Karpas-422 (cell line): ENCODE results near the gene COL4A2. TPM values are rescaled to one million over a fixed set of nuclear protein-coding genes. Genes with fewer than 3 reads are reported as not detected.

Experiments used
- DNase-seq: peaks from one replicate; pipeline ENCODE4 v3.0.0-alpha.2; 2015
- H2AFZ ChIP-seq: fragments of 200-600 bp; sonication (generic); 2 replicates; pipeline ENCODE4 v1.6.1; 2014; ENCODE audit warnings: antibody characterized with exemption, low read length, mixed read lengths
- H3K27ac ChIP-seq: fragments of 200-600 bp; sonication (generic); 2 replicates; pipeline ENCODE4 v1.5.1; 2014; ENCODE audit warnings: mild to moderate bottlenecking, low read length, moderate library complexity
- H3K27me3 ChIP-seq: fragments of 200-600 bp; sonication (generic); 2 replicates; pipeline ENCODE4 v1.6.1; 2014; ENCODE audit warnings: low read length, mixed read lengths
- H3K36me3 ChIP-seq: fragments of 200-600 bp; sonication (generic); 2 replicates; pipeline ENCODE4 v1.6.1; 2014; ENCODE audit warnings: low read length, mixed read lengths; ENCODE audit not compliant: insufficient read depth
- H3K4me1 ChIP-seq: fragments of 200-600 bp; sonication (generic); 2 replicates; pipeline ENCODE4 v1.6.1; 2014; ENCODE audit warnings: mild to moderate bottlenecking, low read length, mixed read lengths
- H3K4me2 ChIP-seq: fragments of 200-600 bp; sonication (generic); 2 replicates; pipeline ENCODE4 v1.6.1; 2014; ENCODE audit warnings: low read length, low read depth, mild to moderate bottlenecking; ENCODE audit not compliant: poor library complexity, severe bottlenecking
- H3K4me3 ChIP-seq: fragments of 200-600 bp; sonication (generic); 2 replicates; pipeline ENCODE4 v1.5.1; 2014; ENCODE audit warnings: mild to moderate bottlenecking, antibody characterized with exemption, low read length, mixed read lengths
- H3K79me2 ChIP-seq: fragments of 200-600 bp; sonication (generic); 2 replicates; pipeline ENCODE4 v1.6.1; 2014; ENCODE audit warnings: mild to moderate bottlenecking, low read length, mixed read lengths
- H3K9ac ChIP-seq: fragments of 200-600 bp; sonication (generic); 2 replicates; pipeline ENCODE4 v1.6.0; 2014; ENCODE audit warnings: low read length
- H3K9me2 ChIP-seq: fragments of 200-600 bp; sonication (generic), shearing (Covaris generic); replicated peaks from 2 replicates; pipeline ENCODE4 v1.6.0; 2014; ENCODE audit warnings: mild to moderate bottlenecking, low read length, moderate library complexity; ENCODE audit not compliant: insufficient read depth
- H3K9me3 ChIP-seq: fragments of 300-700, 200-600 bp; sonication (generic); 2 replicates; pipeline ENCODE4 v1.6.1; 2014; ENCODE audit warnings: low read length, mixed read lengths
- H4K20me1 ChIP-seq: fragments of 200-600 bp; sonication (generic); 2 replicates; pipeline ENCODE4 v1.6.1; 2014; ENCODE audit warnings: mild to moderate bottlenecking, antibody characterized with exemption, low read length, low read depth; ENCODE audit not compliant: insufficient read depth
- total RNA-seq: library from RNA; depleted of rRNA; stranded (reverse); fragments of >200 nt; shearing (Covaris generic); gene quantifications from 2 replicates; pipeline ENCODE4 v1.2.3, GENCODE V29; 2014; ENCODE audit warnings: low replicate concordance

Gene COL4A2
- total RNA-seq, 1 experiment from 2014 or later: not detected

GRCh38 chr13:110506396-110506795, 199.3 kb downstream of the COL4A2 start:
- Histone ChIP-seq H3K4me2 (no peak overlapping the region), H3K27ac (no peak overlapping the region), H3K36me3 (no peaks in the 10 kb centered on the region)

GRCh38 chr13:110506859-110507566, 199.9 kb downstream of the COL4A2 start:
- no peak overlapping the region for H2AFZ ChIP-seq
- H3K9me2 ChIP-seq: no peaks in the 10 kb centered on the region
- DNase-seq: no peak
- no peaks in the 10 kb centered on the region for H3K79me2 ChIP-seq
- no peak overlapping the region for H3K27ac ChIP-seq
- no peaks in the 10 kb centered on the region for H3K9me3 ChIP-seq
- H4K20me1 ChIP-seq: peaks cover 9% of the 10 kb centered on the region; the same call in 1 of the 2 replicates
- H3K4me1 ChIP-seq: peaks cover 30% of the 10 kb centered on the region
- H3K9ac ChIP-seq: no peak overlapping the region
- no peaks in the 10 kb centered on the region for H3K27me3 ChIP-seq
- no peaks in the 10 kb centered on the region for H3K36me3 ChIP-seq
- H3K4me3 ChIP-seq: no peak overlapping the region
- no peak overlapping the region for H3K4me2 ChIP-seq

More at GRCh38 chr13:110506396-110506795, 199.3 kb downstream of the COL4A2 start:
- no peak for DNase-seq
- Histone ChIP-seq H3K9me3 (no peaks in the 10 kb centered on the region), H4K20me1 (peaks cover 9% of the 10 kb centered on the region; the same call in 1 of the 2 replicates), H3K9me2 (no peaks in the 10 kb centered on the region), H3K4me1 (peaks cover 25% of the 10 kb centered on the region), H2AFZ (no peak overlapping the region), H3K4me3 (no peak overlapping the region), H3K9ac (no peak overlapping the region), H3K27me3 (no peaks in the 10 kb centered on the region), H3K79me2 (no peaks in the 10 kb centered on the region)

GRCh38 chr13:110507678-110508381, 200.7 kb downstream of the COL4A2 start:
- no peaks in the 10 kb centered on the region for H3K79me2 ChIP-seq
- no peak overlapping the region for H3K4me2 ChIP-seq
- H3K27ac ChIP-seq: no peak overlapping the region
- no peak overlapping the region for H3K9ac ChIP-seq
- no peaks in the 10 kb centered on the region for H3K9me3 ChIP-seq
- no peak overlapping the region for H2AFZ ChIP-seq
- DNase-seq: no peak
- H3K4me3 ChIP-seq: no peak overlapping the region
- peaks cover 9% of the 10 kb centered on the region; the same call in 1 of the 2 replicates for H4K20me1 ChIP-seq
- peaks cover 38% of the 10 kb centered on the region for H3K4me1 ChIP-seq
- H3K9me2 ChIP-seq: no peaks in the 10 kb centered on the region
- no peaks in the 10 kb centered on the region for H3K27me3 ChIP-seq
- H3K36me3 ChIP-seq: no peaks in the 10 kb centered on the region

GRCh38 chr13:110509478-110509926, 202.4 kb downstream of the COL4A2 start:
- no peak overlapping the region for H3K4me2 ChIP-seq
- H3K36me3 ChIP-seq: no peaks in the 10 kb centered on the region
- 0 out of 2 replicates have a peak overlapping the region, but pooled peaks have one; percentile 1 for H2AFZ ChIP-seq
- peak; percentile 51 for DNase-seq
- peaks cover 32% of the 10 kb centered on the region for H3K4me1 ChIP-seq
- no peak overlapping the region for H3K4me3 ChIP-seq
- H3K79me2 ChIP-seq: no peaks in the 10 kb centered on the region
- H4K20me1 ChIP-seq: no peaks in the 10 kb centered on the region; the same call in 1 of the 2 replicates
- no peaks in the 10 kb centered on the region for H3K27me3 ChIP-seq
- no peaks in the 10 kb centered on the region for H3K9me2 ChIP-seq
- H3K27ac ChIP-seq: no peak overlapping the region
- H3K9me3 ChIP-seq: no peaks in the 10 kb centered on the region
- no peak overlapping the region for H3K9ac ChIP-seq

- Histone ChIP-seq H3K4me2 (no peak overlapping the region), H3K4me3 (no peak overlapping the region), H3K9ac (no peak overlapping the region), H2AFZ (0 out of 2 replicates have a peak overlapping the region, but pooled peaks have one; percentile 1), H3K27ac (no peak overlapping the region), H3K36me3 (no peaks in the 10 kb centered on the region), H3K9me2 (no peaks in the 10 kb centered on the region), H3K27me3 (no peaks in the 10 kb centered on the region), H4K20me1 (no peaks in the 10 kb centered on the region; the same call in 1 of the 2 replicates), H3K4me1 (peaks cover 32% of the 10 kb centered on the region), H3K79me2 (no peaks in the 10 kb centered on the region), H3K9me3 (no peaks in the 10 kb centered on the region)
- peak; percentile 79 for DNase-seq
Observed at GRCh38 chr13:110509971-110510786, 203.1 kb downstream of the COL4A2 start.

GRCh38 chr13:110511509-110512181, 204.6 kb downstream of the COL4A2 start:
- Histone ChIP-seq H3K27ac (no peak overlapping the region), H2AFZ (no peak overlapping the region), H3K9me2 (no peaks in the 10 kb centered on the region), H3K4me1 (peaks cover 32% of the 10 kb centered on the region), H3K27me3 (no peaks in the 10 kb centered on the region), H3K79me2 (no peaks in the 10 kb centered on the region), H3K4me3 (no peak overlapping the region), H3K36me3 (no peaks in the 10 kb centered on the region), H3K9me3 (no peaks in the 10 kb centered on the region), H3K9ac (no peak overlapping the region), H4K20me1 (no peaks in the 10 kb centered on the region; the same call in 1 of the 2 replicates), H3K4me2 (no peak overlapping the region)
- no peak for DNase-seq

- Histone ChIP-seq H2AFZ (no peak overlapping the region), H3K9me2 (no peaks in the 10 kb centered on the region), H3K4me1 (peaks cover 32% of the 10 kb centered on the region), H3K27ac (no peak overlapping the region), H3K9ac (no peak overlapping the region), H3K79me2 (no peaks in the 10 kb centered on the region), H3K4me3 (no peak overlapping the region), H3K36me3 (no peaks in the 10 kb centered on the region), H3K4me2 (no peak overlapping the region), H3K27me3 (no peaks in the 10 kb centered on the region), H3K9me3 (no peaks in the 10 kb centered on the region), H4K20me1 (no peaks in the 10 kb centered on the region; the same call in 1 of the 2 replicates)
- DNase-seq: peak; percentile 70
Observed at GRCh38 chr13:110512198-110512740, 205.2 kb downstream of the COL4A2 start.
